SK-MEL-5 (cell line): Measurements from ENCODE around the gene ANAPC10. TPM values are rescaled to one million over a fixed set of nuclear protein-coding genes. Genes with fewer than 3 reads are reported as not detected.
A peak's percentile ranks its signal among the peaks of the same experiment; 100 is the strongest.

Experiments used
- DNase-seq: peaks from one replicate; pipeline ENCODE4 v3.0.0-alpha.2; 2016; ENCODE audit warnings: low read depth, low spot score
- in situ Hi-C: cut with HindIII; loops from 2 replicates; pipeline ENCODE4 v1.10.0; 2016; ENCODE audit warnings: low sequenced_read_pairs, high pct_unique_total_duplicates, low pct_unique_long_range_greater_than_20kb
- total RNA-seq: library from RNA; depleted of rRNA; stranded (reverse); fragments of >200 nt; shearing (Covaris generic); gene quantifications from 2 replicates; pipeline ENCODE4 v1.2.3, GENCODE V29; 2014; rRNA removed

ANAPC10 gene
- total RNA-seq, 1 experiment from 2014 or later, result 18.9 TPM

- no peak for DNase-seq
- in situ Hi-C loops, result no loop called here
These were observed 129.4 kb downstream of the ANAPC10 start for GRCh38 chr4:144968606-144969005.

DNA sequence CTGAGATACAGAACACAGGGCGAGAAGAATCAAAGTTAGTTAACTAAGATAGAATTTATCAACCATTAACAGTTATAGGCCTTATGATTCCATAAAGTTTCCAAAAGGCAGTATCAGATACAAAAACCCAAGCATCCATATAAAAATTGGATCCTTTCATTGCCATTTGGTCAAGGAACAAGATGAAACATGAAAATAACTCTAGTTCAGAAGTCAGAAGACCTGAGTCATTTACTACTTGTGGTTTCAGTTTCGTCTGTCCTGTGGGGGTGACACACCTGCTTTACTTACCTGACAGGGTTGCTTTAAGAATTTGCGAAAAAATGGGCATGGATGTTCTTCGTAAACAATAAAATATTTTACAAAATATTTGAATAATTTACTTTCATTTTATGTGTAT is 130.8 kb downstream of the ANAPC10 start:
- DNase-seq, result no peak
- in situ Hi-C loops, result no loop called here

GRCh38 chr4:144962300-144962699 is 135.7 kb downstream of the ANAPC10 start:
- DNase-seq, result no peak
- in situ Hi-C loops, result no loop called here

GRCh38 chr4:144955104-144955503 is 142.9 kb downstream of the ANAPC10 start:
- in situ Hi-C loops, result no loop called here

DNA sequence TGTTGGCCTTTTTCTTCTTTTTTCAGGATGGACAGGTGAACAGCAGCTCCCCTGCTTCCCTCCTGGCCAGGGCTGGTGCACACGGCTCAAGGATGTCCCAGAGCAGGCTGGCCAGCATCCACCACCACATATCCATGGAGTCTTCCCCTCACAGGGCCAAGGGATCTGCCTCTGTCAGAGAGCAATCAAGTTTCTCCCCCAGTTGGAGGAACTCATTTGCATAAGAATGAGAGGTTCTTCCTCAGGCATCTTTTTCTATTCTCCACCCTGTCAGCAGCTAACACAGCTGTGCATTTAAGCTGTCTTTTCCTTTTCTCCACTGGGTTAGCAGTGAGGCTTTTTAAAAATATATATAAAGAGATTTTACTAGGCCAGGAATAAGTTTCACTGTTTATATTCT is 143.8 kb downstream of the ANAPC10 start:
- DNase-seq, result no peak

More at GRCh38 chr4:144955104-144955503, 142.9 kb downstream of the ANAPC10 start:
- peak; percentile 15 for DNase-seq

GRCh38 chr4:144948421-144948820 is 149.6 kb downstream of the ANAPC10 start:
- in situ Hi-C loops, result no loop called here
- no peak for DNase-seq

More for the DNA sequence above, 143.8 kb downstream of the ANAPC10 start:
- in situ Hi-C loops, result no loop called here

GRCh38 chr4:144948009-144948408 is 150.0 kb downstream of the ANAPC10 start:
- no peak for DNase-seq
- in situ Hi-C loops, result no loop called here

Other genes with a start within 250 kb of the ANAPC10 start
- 115 and 142 TPM in 2 replicates for gene ABCE1, start 115 bp upstream of the ANAPC10 start, total RNA-seq
- 10.6 and 11.5 TPM in 2 replicates for gene OTUD4, start 82.4 kb upstream of the ANAPC10 start, total RNA-seq